HG02798 (cell line): Measurements from ENCODE around the gene OR6Y1.

Experiments
- ATAC-seq: cut with Tn5 transposase; IDR thresholded peaks from one replicate; pipeline ENCODE4 v1.9.1; 2021; ENCODE audit warnings: mild to moderate bottlenecking; ENCODE audit not compliant: unreplicated experiment, poor library complexity

OR6Y1 gene, protein sequence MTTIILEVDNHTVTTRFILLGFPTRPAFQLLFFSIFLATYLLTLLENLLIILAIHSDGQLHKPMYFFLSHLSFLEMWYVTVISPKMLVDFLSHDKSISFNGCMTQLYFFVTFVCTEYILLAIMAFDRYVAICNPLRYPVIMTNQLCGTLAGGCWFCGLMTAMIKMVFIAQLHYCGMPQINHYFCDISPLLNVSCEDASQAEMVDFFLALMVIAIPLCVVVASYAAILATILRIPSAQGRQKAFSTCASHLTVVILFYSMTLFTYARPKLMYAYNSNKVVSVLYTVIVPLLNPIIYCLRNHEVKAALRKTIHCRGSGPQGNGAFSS

DNA sequence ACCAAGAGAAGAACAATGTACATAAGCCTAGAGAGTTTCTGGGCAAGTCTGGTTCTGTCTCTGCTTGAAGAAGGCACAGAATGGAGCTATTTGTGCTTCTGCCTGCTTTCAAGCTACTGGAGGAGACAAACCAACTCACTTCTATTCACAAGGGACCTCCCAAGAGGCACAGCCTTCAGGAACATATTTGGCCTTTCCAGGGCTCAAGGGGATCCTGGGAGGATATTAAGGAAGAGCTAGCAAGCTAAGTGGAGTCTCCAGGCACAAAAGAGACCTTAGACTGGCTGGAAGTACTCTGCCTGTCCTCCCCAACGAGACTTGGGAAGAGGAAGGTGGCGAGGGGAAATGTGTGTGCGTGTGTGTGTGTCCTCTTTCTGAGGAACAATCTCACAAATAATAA lies at the start of gene OR6Y1:
OR6Y1 (minus strand) TSS at position 54 of the 400 bp plus-strand sequence. CDS start 6,300 bp downstream, outside the sequence.
- no peak for ATAC-seq

GRCh38 chr1:158600735-158601134 lies 46.5 kb upstream of the OR6Y1 start:
- no peak for ATAC-seq

GRCh38 chr1:158586942-158587341 lies 32.7 kb upstream of the OR6Y1 start:
- ATAC-seq: no peak

GRCh38 chr1:158583962-158584361 lies 29.8 kb upstream of the OR6Y1 start:
- ATAC-seq: no peak

DNA sequence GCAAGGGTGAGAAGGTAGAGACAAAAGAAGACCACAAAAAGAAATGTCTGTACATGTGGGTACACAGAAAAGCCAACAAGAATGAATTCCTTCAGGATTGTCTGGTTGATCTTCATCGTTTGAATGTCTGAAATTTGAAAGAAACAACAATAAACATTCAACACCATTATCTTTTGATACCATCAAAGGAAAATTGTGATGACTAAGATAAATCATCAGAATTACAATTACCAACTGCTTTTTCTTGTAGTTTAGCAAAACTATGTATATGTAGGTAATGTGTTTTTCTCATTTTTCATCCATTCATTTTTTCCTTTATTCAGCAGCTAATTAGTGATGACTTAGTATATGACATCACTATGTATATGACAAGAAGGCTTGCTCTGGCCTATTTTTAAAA lies 25.5 kb upstream of the OR6Y1 start, which contains the start of gene OR10X1:
OR10X1 (minus strand) TSS at position 167 of the 400 bp plus-strand sequence; CDS start at position 167, 0 bp downstream.
- ATAC-seq: no peak

DNA sequence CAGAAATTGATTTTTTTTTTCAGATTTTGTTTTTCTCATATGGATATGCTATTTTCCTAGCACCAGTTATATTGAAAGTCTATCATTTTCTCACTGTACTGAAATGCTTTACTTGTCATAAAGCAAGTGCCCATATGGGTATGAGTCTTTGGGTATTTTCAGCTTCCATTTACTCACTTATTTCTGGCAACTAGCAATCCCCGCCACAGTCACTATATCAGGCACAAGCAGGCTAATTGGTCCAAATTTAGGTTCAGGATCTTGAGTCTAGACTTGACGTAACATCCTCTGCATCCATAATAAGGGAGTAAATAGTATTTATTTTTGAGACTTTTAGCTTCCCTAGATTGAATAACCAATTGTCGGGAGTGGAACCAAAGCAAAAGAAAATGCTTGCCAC lies 23.4 kb upstream of the OR6Y1 start:
- ATAC-seq: no peak

DNA sequence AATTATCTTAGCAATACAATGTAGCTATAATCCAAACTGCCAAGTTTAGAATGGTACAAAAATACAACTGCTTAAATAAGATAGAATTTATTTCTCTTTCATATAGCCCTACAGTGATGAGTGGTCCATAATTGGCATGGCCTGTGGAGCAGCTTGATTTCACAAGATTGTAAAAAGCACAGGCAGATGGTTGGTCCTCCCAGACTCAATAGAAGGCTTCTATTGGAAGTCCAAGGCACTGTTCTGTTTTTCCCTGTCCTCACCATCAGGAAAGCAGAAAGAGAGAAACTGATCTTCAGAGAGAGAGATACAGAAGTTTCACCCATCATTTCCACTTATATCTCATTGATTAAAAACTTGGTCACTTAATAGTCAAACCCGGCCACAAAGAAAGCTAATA lies 18.0 kb upstream of the OR6Y1 start:
- ATAC-seq: no peak

DNA sequence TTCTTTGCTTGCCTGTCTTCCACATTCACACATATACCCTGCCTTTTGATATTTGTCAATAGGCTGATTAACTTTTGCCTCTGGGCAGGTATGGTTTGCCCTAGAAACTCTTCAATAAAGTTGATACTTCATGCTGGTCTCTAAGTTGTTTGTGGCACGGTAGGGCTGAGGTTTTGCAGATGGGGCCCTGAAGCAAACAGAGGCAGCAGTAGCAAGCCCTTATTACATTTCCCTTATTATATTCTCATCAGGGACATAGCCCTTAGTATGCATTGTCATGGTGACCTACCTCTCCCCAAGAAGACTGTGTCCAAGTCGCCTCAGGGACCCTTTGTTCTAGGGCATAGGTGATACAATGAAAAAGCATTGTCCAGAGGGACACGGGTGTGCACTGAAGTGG lies 16.3 kb upstream of the OR6Y1 start, which contains the start of gene OR6P1:
OR6P1 (minus strand) TSS at position 101 of the 400 bp plus-strand sequence. CDS start 6,976 bp downstream, outside the sequence.
- no peak for ATAC-seq

- ATAC-seq: no peak
Measured at GRCh38 chr1:158564608-158565007, 10.4 kb upstream of the OR6Y1 start.

DNA sequence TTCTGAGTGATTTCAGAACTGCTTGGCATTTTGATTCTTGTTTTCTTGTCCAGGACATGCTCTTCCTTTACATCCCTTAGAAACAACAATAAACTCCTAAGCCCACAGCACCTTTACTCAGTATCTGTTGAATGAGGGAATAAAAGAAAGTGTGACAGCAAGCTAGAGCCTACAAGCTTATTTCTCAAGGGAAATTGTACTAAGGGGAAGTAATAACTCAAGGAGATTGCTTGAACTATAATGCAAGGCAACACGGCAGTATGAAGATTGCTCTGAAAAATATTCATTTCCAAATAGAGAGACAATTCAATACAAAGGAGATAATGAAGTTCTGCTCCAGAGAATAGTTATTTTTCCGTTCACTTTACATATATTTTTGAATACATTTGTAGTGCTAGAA lies 9.6 kb upstream of the OR6Y1 start:
- ATAC-seq: no peak

DNA sequence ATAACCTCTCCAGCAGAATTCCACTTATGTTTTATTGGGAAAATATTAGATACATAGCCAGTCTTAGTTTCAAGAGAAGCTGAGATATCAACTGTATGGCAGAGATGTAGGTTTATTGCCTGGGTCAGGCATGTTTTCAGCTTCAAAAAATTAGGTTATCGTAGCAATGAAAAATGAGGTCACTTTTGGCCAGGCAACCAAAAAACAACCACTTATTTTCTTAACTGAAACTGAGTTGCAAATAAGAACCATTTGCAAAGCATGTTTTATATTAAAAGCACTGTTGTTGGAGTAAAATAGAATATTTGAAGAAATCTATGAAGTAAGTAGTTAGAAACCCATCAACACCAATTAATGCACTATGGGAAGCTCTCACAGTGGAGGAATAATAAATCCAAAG lies 5.5 kb upstream of the OR6Y1 start:
- ATAC-seq: no peak

DNA sequence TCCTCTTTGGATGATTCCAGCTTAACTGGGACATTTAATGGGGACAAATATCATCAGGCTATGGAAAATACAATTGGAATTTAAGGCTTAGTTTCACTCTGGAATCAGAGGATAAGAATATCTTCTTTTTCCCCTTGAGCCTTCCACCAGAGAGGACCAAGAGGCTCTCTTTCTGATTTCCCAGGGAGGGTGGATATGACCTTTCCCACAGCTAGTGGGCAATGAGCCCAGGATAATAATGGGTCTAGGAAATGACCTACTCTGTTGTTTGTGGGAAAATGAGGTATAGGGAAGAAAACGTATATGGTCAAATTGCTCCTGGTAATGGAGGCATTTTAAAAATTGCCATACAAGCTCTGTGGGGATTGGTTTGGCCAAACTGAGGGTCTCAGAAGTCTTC lies 1.9 kb downstream of the OR6Y1 start:
- ATAC-seq: no peak

GRCh38 chr1:158547533-158547932 lies 6.7 kb downstream of the OR6Y1 start:
- no peak for ATAC-seq

DNA sequence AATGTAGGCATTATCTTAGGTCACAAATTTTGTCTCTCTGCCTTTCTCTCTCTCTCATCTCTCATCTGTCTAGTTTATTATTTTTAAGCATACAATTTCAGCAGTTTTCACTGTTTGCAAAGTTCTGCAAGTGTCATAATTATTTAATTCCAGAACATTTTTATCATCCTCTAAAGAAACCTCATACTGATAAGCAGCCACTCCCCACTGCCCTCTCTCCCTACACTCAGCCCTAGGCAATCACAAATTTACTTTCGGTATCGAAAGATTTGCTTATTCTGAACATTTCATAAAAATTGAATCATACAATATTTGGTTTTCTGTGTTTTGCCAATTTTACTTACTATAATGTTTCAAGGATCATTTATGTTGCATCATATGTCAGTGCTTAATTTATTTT lies 16.6 kb downstream of the OR6Y1 start:
- no peak for ATAC-seq

DNA sequence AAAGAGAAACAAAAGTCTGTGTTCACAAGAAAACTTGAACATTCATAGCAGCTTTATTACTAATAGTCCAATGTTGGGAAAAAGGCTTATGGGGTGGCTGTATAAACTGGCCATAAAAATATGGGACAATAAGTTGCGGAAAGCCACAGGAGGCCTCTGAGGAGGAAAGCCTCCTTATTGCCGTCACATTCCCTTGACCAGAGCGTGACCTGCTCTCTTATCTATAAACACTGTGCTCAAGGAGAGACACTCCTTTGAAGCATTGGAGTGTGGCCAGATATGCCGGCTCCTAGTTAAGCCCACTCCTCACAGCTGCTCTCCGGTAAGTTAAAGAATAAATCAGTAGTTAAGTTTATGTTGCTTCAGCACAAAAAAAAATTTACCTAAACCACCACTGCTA lies 19.7 kb downstream of the OR6Y1 start:
- no peak for ATAC-seq

DNA sequence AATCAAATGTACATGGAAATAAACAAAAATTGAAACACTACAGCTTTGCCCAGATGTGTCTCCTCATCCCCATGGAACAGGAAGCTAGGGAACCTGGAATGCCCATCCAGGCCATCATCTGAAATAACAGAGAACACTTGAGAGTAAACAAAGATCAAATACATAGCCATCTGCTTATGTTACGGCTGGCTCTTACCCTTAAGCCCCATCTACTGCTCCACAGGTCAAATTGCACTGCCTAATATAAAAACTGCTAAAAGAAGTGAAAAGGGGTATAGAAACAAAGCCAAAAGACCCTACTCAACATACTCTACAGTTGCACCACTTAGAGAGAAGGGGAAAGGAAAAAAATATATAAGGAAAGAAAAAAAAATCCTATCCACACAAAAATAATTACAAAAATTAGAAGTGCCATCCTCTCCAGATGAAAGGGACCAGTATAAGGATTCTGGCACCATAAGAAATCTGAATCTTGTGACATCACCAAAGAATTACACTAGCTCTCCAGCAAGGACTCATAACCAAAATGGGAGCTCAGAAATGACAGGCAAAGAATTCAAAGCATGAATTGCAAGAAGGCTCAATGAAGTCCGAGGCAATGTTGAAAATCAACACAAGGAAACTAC lies 26.9 kb downstream of the OR6Y1 start:
- no peak for ATAC-seq

- ATAC-seq: no peak
Measured at GRCh38 chr1:158521666-158522058, 32.5 kb downstream of the OR6Y1 start.

DNA sequence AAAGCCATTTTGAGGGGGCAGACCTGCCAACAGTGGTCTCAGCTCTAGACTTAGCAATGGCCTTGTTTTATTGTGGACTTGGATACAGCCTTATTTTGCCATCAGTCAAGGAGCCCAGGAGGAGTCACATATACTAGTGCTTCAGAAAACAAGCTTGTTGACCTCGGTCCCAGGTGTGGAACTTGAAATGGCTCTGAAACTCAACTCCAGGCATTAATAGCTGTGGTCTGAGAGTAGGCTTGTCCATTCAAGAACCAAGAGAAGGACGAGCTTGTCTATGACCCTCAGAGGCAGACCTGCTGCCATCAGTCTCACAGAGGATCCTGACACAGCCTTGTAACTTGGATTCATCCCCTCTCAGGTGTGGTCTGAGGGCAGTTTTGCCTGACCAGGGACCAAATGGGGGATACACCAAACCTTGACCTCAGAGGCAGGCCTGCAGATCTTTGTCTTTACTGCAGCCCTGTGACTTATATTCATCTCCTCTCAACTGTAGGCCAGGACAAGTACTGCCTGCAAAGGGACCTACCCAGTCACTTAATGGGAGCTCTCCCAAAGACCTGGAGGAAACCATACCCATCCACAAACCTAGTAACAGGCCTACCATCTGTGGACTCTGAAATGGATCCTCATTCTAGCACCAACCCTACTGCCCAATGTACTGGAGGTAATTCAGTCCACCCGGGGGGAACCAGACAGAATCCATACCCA lies 33.1 kb downstream of the OR6Y1 start:
- no peak for ATAC-seq

DNA sequence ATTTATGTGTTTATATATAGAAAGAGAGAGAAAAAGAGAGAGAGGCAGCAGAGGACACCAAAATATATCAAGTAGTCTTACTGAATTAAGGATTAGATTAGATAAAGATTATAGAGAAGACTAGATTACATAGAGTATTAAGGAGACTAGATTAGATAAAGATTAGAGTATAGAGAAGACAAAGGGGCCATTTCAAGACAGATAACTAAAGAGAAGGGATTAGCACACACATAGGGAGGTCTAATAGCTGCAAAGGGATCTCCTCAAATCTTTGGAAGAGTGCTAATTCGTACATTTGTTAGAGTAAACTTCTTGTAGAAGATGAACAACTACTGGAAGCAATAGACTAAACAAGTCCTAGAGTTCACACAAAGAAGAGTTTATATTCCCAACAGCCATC lies 34.2 kb downstream of the OR6Y1 start:
- no peak for ATAC-seq

DNA sequence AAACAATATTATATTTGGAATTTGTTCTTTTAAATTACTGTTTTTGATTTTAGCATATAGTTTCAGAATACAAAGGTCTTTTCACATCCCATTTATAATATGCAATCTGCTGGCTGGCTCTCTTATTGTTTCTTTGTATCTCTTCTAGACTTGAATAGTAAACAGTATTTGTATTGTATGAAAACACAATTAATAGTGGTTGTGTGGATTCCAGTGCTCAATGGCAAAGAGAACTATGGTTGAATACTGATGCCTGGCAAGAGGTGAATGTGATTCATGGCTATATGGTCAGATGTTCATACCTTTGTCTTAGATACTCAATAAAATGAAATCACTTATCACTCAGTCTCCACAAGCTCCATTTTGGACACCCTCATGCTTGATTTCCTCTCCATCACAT lies 37.2 kb downstream of the OR6Y1 start:
- no peak for ATAC-seq

GRCh38 chr1:158509471-158510156 lies 44.6 kb downstream of the OR6Y1 start:
- ATAC-seq: no peak
